Liver (tissue), 9 donors: ENCODE results near the gene RAI2. TPM values are rescaled to one million over a fixed set of nuclear protein-coding genes. Genes with fewer than 3 reads are reported as not detected.

ENCODE experiments used
- DNase-seq: peaks from one replicate; pipeline ENCODE4 v3.0.0-alpha.2; 2017; ENCODE audit warnings: low spot score
- H3K27ac ChIP-seq, 2 donors: one replicate each; pipeline ENCODE4 v1.7.0; 2013; ENCODE audit warnings: inconsistent platforms in 2 of 2, low read length in 2 of 2, control low read depth in 1 of 2, low read depth in 1 of 2, mild to moderate bottlenecking in 1 of 2
- H3K27me3 ChIP-seq, 4 donors: one replicate each; pipeline versions ENCODE4 v1.6.1 to v1.7.0; 2013; ENCODE audit warnings: low read length in 3 of 4, inconsistent platforms in 1 of 4, mild to moderate bottlenecking in 1 of 4, moderate library complexity in 1 of 4; ENCODE audit not compliant: control insufficient read depth in 4 of 4, insufficient read depth in 4 of 4
- H3K36me3 ChIP-seq, 4 donors: one replicate each; pipeline versions ENCODE4 v1.6.1 to v1.7.0; 2013; ENCODE audit warnings: low read length in 3 of 4, mild to moderate bottlenecking in 3 of 4, low read depth in 1 of 4, moderate library complexity in 1 of 4; ENCODE audit not compliant: control insufficient read depth in 4 of 4, insufficient read depth in 3 of 4
- H3K4me1 ChIP-seq, 4 donors: one replicate each; pipeline versions ENCODE4 v1.6.1 to v1.7.0; 2013; ENCODE audit warnings: low read length in 3 of 4, mild to moderate bottlenecking in 3 of 4, moderate library complexity in 1 of 4; ENCODE audit not compliant: control insufficient read depth in 4 of 4, insufficient read depth in 4 of 4
- H3K4me3 ChIP-seq, 3 donors: one replicate each; pipeline versions ENCODE4 v1.6.1 to v1.7.0; 2013; ENCODE audit warnings: low read length in 3 of 3, control low read depth in 1 of 3, low read depth in 1 of 3, mild to moderate bottlenecking in 1 of 3
- H3K9ac ChIP-seq, 2 donors: one replicate each; pipeline ENCODE4 v1.7.0; 2013; ENCODE audit warnings: low read length in 2 of 2, mild to moderate bottlenecking in 2 of 2, moderate library complexity in 2 of 2, control low read depth in 1 of 2, low read depth in 1 of 2
- H3K9me3 ChIP-seq, 4 donors: one replicate each; pipeline versions ENCODE4 v1.6.1 to v1.7.0; 2013; ENCODE audit warnings: low read length in 3 of 4; ENCODE audit not compliant: control insufficient read depth in 4 of 4
- EGR1 ChIP-seq, 2 donors: IDR thresholded peaks; 2 replicates each; pipeline ENCODE4 v1.6.1; 2016 to 2018; ENCODE audit warnings: antibody characterized with exemption in 2 of 2, low read depth in 2 of 2
- FOXA1 ChIP-seq: IDR thresholded peaks from 2 replicates; pipeline ENCODE4 v1.6.1; 2016; ENCODE audit warnings: antibody characterized with exemption
- FOXA2 ChIP-seq: IDR thresholded peaks from 2 replicates; pipeline ENCODE4 v1.6.1; 2016; ENCODE audit warnings: antibody characterized with exemption
- GABPA ChIP-seq, 2 donors: IDR thresholded peaks in 1 of 2; conservative IDR thresholded peaks in 1 of 2; 2 replicates each; pipeline ENCODE4 v1.6.1; 2016; ENCODE audit warnings: antibody characterized with exemption in 2 of 2, mild to moderate bottlenecking in 1 of 2, moderate library complexity in 1 of 2
- HNF4A ChIP-seq, 2 donors: conservative IDR thresholded peaks; 2 replicates each; pipeline ENCODE4 v1.6.1; 2016; ENCODE audit warnings: antibody characterized with exemption in 2 of 2, mild to moderate bottlenecking in 2 of 2
- HNF4G ChIP-seq: IDR thresholded peaks from 2 replicates; pipeline ENCODE4 v1.6.1; 2016; ENCODE audit warnings: antibody characterized with exemption
- JUND ChIP-seq, 2 donors: IDR thresholded peaks; 2 replicates each; pipeline ENCODE4 v1.6.1; 2016; ENCODE audit warnings: antibody characterized with exemption in 2 of 2
- NR2F2 ChIP-seq: IDR thresholded peaks from 2 replicates; pipeline ENCODE4 v1.6.1; 2016; ENCODE audit warnings: antibody characterized with exemption
- RAD21 ChIP-seq, 2 donors: IDR thresholded peaks; 2 replicates each; pipeline ENCODE4 v1.6.1; 2016; ENCODE audit warnings: antibody characterized with exemption in 2 of 2, mild to moderate bottlenecking in 2 of 2
- RXRA ChIP-seq, 2 donors: IDR thresholded peaks; 2 replicates each; pipeline ENCODE4 v1.6.1; 2017 to 2018; ENCODE audit warnings: antibody characterized with exemption in 2 of 2, mild to moderate bottlenecking in 1 of 2
- SP1 ChIP-seq: IDR thresholded peaks from 2 replicates; pipeline ENCODE4 v1.6.1; 2018; ENCODE audit warnings: antibody characterized with exemption, mild to moderate bottlenecking
- TAF1 ChIP-seq: conservative IDR thresholded peaks from 2 replicates; pipeline ENCODE4 v1.6.1; 2016; ENCODE audit warnings: antibody characterized with exemption, mild to moderate bottlenecking
- YY1 ChIP-seq: IDR thresholded peaks from 2 replicates; pipeline ENCODE4 v1.6.1; 2016; ENCODE audit warnings: antibody characterized with exemption, mild to moderate bottlenecking
- WGBS: extraction: QIAGEN DNeasy Blood & Tissue Kit; methylation state at CpG from one replicate; pipeline ENCODE4 v1.1.7; 2013; 5-methylcytosine and 5-hydroxymethylcytosine counted together
- polyA plus RNA-seq, 2 donors: library from polyadenylated mRNA; stranded (reverse) in 1 of 2; unstranded in 1 of 2; fragments of 200-250 nt in 1 of 2; fragments of >200 nt in 1 of 2; fragmentation: Nextera tagmentation in 1 of 2; extraction: Ambion mirVana in 1 of 2; gene quantifications; one replicate each; pipeline versions ENCODE4 v1.2.1 to v1.2.3, GENCODE V29; 2013 to 2015
- total RNA-seq, 2 donors: library from RNA; depleted of rRNA; stranded (reverse); fragments of >200 nt; gene quantifications; one replicate each; pipeline ENCODE4 v1.2.3, GENCODE V29; 2014
- TF ChIP-seq, protein P1 (sequence below): IDR thresholded peaks from 2 replicates; pipeline ENCODE4 v1.6.1; 2016; ENCODE audit warnings: antibody characterized with exemption
- TF ChIP-seq, protein P2 (sequence below): IDR thresholded peaks from 2 replicates; pipeline ENCODE4 v1.6.1; 2016; ENCODE audit warnings: antibody characterized with exemption
- TF ChIP-seq, protein P3 (sequence below): IDR thresholded peaks from 2 replicates; pipeline ENCODE4 v1.6.1; 2016; ENCODE audit warnings: antibody characterized with exemption, mild to moderate bottlenecking
- TF ChIP-seq, protein P4 (sequence below): fragments of 150-350 bp; IDR thresholded peaks from 2 replicates; pipeline ENCODE4 v1.5.1; 2017; ENCODE audit warnings: improper control_type of control experiment, low read depth, low read length; ENCODE audit not compliant: missing input control
- TF ChIP-seq, protein P5 (sequence below): IDR thresholded peaks from 2 replicates; pipeline ENCODE4 v1.6.1; 2016; ENCODE audit warnings: antibody characterized with exemption
- donor health status: healthy.
- donor health status: healthy.
- donor health status: healthy.
- donor health status: healthy.
- donor health status: healthy.

Gene RAI2
- total and polyA plus RNA-seq, 4 donors: 0.14 to 1.8 (median 0.97) TPM

DNA sequence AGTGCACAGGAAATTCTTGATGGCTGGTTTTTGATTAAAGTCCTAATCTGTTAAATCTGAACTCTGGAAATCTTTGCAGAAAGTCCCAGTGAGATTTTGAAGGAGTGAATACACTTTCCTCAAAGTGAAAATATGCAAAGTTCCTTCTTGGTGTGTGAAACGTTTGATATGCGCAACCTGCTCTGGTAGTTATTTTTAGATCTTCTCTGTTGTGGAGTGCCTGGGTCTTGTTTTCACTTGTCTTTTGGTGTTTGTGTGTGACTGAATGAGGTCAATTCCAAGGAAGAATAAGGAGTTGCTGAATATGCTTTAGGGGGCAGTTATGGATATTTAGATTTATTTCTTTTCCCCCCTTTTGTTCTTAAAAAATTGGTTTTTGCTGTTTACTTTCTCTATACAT, 82.1 kb downstream of the RAI2 start:
- no peak for DNase-seq
- no peak overlapping the region for H3K27ac ChIP-seq
- no peak overlapping the region for H3K4me3 ChIP-seq
- H3K9ac ChIP-seq: no peak overlapping the region
- WGBS: 74% methylated on average over 2 of the region's 2 CpGs
- no peaks in the 10 kb centered on the region for H3K4me1 ChIP-seq
- peaks cover 0 to 7% (median 3%) of the 10 kb centered on the region in 4 donors for H3K9me3 ChIP-seq
- no peaks in the 10 kb centered on the region for H3K36me3 ChIP-seq
- TF ChIP-seq, protein P1, sequence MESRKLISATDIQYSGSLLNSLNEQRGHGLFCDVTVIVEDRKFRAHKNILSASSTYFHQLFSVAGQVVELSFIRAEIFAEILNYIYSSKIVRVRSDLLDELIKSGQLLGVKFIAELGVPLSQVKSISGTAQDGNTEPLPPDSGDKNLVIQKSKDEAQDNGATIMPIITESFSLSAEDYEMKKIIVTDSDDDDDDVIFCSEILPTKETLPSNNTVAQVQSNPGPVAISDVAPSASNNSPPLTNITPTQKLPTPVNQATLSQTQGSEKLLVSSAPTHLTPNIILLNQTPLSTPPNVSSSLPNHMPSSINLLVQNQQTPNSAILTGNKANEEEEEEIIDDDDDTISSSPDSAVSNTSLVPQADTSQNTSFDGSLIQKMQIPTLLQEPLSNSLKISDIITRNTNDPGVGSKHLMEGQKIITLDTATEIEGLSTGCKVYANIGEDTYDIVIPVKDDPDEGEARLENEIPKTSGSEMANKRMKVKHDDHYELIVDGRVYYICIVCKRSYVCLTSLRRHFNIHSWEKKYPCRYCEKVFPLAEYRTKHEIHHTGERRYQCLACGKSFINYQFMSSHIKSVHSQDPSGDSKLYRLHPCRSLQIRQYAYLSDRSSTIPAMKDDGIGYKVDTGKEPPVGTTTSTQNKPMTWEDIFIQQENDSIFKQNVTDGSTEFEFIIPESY: no peak
- TF ChIP-seq, protein P2, sequence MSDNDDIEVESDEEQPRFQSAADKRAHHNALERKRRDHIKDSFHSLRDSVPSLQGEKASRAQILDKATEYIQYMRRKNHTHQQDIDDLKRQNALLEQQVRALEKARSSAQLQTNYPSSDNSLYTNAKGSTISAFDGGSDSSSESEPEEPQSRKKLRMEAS: no peak
- TF ChIP-seq HNF4G: no peak
- no peak for TF ChIP-seq EGR1 (IDR thresholded peaks at IDR 0.05; ENCODE audit: low read depth in 2 of 2)
- no peak for TF ChIP-seq FOXA2
- no peak for TF ChIP-seq JUND (IDR thresholded peaks at IDR 0.05)
- TF ChIP-seq, protein P3, sequence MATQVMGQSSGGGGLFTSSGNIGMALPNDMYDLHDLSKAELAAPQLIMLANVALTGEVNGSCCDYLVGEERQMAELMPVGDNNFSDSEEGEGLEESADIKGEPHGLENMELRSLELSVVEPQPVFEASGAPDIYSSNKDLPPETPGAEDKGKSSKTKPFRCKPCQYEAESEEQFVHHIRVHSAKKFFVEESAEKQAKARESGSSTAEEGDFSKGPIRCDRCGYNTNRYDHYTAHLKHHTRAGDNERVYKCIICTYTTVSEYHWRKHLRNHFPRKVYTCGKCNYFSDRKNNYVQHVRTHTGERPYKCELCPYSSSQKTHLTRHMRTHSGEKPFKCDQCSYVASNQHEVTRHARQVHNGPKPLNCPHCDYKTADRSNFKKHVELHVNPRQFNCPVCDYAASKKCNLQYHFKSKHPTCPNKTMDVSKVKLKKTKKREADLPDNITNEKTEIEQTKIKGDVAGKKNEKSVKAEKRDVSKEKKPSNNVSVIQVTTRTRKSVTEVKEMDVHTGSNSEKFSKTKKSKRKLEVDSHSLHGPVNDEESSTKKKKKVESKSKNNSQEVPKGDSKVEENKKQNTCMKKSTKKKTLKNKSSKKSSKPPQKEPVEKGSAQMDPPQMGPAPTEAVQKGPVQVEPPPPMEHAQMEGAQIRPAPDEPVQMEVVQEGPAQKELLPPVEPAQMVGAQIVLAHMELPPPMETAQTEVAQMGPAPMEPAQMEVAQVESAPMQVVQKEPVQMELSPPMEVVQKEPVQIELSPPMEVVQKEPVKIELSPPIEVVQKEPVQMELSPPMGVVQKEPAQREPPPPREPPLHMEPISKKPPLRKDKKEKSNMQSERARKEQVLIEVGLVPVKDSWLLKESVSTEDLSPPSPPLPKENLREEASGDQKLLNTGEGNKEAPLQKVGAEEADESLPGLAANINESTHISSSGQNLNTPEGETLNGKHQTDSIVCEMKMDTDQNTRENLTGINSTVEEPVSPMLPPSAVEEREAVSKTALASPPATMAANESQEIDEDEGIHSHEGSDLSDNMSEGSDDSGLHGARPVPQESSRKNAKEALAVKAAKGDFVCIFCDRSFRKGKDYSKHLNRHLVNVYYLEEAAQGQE: no peak
- TF ChIP-seq TAF1: no peak
- TF ChIP-seq RAD21 (IDR thresholded peaks at IDR 0.05): no peak
- no peaks in the 10 kb centered on the region for H3K27me3 ChIP-seq

DNA sequence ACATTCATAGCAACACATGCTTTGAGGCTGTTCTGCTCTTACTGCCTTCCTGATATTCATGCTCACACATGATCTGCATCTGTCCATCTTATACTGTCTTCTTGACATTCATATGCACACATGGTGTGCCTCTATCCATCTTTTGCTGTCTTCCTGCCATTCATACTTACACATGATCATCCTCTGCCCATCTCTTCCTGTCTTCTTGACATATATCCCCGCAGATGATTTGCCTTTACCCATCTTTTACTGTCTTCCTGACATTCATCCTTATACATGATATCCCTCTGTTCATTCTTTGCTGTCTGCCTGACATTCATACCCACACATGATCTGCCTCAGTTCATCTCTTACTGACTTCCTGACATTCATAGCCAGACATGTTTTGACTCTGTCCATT, 87.0 kb downstream of the RAI2 start:
- WGBS: 81% methylated on average over 1 of the region's 1 CpG

More for the DNA sequence above, 87.0 kb downstream of the RAI2 start:
- no peak for DNase-seq
- Histone ChIP-seq H3K4me3 (no peak overlapping the region), H3K36me3 (no peaks in the 10 kb centered on the region), H3K9ac (no peak overlapping the region), H3K9me3 (peaks cover 0 to 2% (median 0%) of the 10 kb centered on the region in 4 donors), H3K4me1 (no peaks in the 10 kb centered on the region), H3K27me3 (peaks cover 0 to 2% (median 0%) of the 10 kb centered on the region in 4 donors), H3K27ac (no peak overlapping the region)
- TF ChIP-seq RAD21 (IDR thresholded peaks at IDR 0.05): no peak
- TF ChIP-seq, protein P3: no peak
- no peak for TF ChIP-seq TAF1
- TF ChIP-seq FOXA1: no peak
- TF ChIP-seq GABPA (IDR thresholded peaks at IDR 0.05 in 1 of 2, conservative IDR thresholded peaks at IDR 0.05 in 1 of 2): no peak
- TF ChIP-seq HNF4A (conservative IDR thresholded peaks at IDR 0.05): no peak
- TF ChIP-seq, protein P4, sequence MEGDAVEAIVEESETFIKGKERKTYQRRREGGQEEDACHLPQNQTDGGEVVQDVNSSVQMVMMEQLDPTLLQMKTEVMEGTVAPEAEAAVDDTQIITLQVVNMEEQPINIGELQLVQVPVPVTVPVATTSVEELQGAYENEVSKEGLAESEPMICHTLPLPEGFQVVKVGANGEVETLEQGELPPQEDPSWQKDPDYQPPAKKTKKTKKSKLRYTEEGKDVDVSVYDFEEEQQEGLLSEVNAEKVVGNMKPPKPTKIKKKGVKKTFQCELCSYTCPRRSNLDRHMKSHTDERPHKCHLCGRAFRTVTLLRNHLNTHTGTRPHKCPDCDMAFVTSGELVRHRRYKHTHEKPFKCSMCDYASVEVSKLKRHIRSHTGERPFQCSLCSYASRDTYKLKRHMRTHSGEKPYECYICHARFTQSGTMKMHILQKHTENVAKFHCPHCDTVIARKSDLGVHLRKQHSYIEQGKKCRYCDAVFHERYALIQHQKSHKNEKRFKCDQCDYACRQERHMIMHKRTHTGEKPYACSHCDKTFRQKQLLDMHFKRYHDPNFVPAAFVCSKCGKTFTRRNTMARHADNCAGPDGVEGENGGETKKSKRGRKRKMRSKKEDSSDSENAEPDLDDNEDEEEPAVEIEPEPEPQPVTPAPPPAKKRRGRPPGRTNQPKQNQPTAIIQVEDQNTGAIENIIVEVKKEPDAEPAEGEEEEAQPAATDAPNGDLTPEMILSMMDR: no peak
- TF ChIP-seq RXRA (IDR thresholded peaks at IDR 0.05): no peak
- TF ChIP-seq NR2F2: no peak
- TF ChIP-seq, protein P1: no peak
- TF ChIP-seq HNF4G: no peak
- TF ChIP-seq YY1: no peak
- TF ChIP-seq JUND (IDR thresholded peaks at IDR 0.05): no peak
- TF ChIP-seq SP1: no peak
- TF ChIP-seq FOXA2: no peak
- TF ChIP-seq, protein P5, sequence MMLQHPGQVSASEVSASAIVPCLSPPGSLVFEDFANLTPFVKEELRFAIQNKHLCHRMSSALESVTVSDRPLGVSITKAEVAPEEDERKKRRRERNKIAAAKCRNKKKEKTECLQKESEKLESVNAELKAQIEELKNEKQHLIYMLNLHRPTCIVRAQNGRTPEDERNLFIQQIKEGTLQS: no peak
